ENCODE data around the gene ZNF823.

DNA sequence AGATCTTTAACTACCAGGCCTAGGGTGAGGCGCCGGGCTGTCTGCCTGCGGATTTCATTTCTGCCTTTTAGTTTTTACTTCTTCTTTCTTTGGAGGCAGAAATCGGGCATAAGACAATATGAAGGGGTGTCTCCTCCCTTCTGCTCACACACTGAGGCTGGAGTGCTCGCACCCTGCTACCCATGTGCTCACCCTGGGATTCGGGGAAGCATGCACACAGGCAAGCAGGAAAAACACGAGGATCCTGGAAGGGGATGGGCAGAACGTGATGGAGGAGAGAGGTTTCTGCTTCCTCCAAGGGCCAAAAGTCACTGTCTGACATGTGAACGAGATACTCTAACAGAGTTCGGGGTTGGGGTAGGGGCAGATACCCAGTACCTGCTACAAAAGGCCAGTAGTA is 28.4 kb downstream of the ZNF823 start:
- TF ChIP-seq FOXM1 (IDR thresholded peaks at IDR 0.05; ENCODE audit: borderline replicate concordance, low read depth) (no peak), REST (IDR thresholded peaks at IDR 0.05; ENCODE audit: low read depth) (no peak), RAD21 (IDR thresholded peaks at IDR 0.05; ENCODE audit: low read depth) (no peak), TCF12 (IDR thresholded peaks at IDR 0.05; ENCODE audit: low read depth) (no peak), TAF1 (IDR thresholded peaks at IDR 0.05; ENCODE audit: low read depth) (no peak), EP300 (IDR thresholded peaks at IDR 0.05; ENCODE audit: borderline replicate concordance) (no peak), NFIC (IDR thresholded peaks at IDR 0.05) (no peak), CEBPB (IDR thresholded peaks at IDR 0.05) (no peak), ZBTB7A (IDR thresholded peaks at IDR 0.05; ENCODE audit: low read depth) (no peak)
- TF ChIP-seq, protein P1, sequence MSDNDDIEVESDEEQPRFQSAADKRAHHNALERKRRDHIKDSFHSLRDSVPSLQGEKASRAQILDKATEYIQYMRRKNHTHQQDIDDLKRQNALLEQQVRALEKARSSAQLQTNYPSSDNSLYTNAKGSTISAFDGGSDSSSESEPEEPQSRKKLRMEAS (IDR thresholded peaks at IDR 0.05), result no peak
